Keratinocyte (primary cell): ENCODE measurements around the gene C21orf91. TPM values are rescaled to one million over a fixed set of nuclear protein-coding genes. Genes with fewer than 3 reads are reported as not detected.

Source experiments
- DNase-seq: peaks from one replicate; pipeline ENCODE4 v3.0.0-alpha.2; 2011; ENCODE audit warnings: low read depth, missing footprints, low spot score
- FAIRE-seq: peaks from 2 replicates; lab custom pipeline; 2011; peaks lifted over from hg19 to GRCh38; lab: Jason Lieb, UNC
- H2AFZ ChIP-seq: 2 replicates; pipeline ENCODE4 v1.6.0; 2012; ENCODE audit warnings: low read length, control low read depth, inconsistent platforms; ENCODE audit not compliant: control insufficient read depth
- H3K27ac ChIP-seq: 2 replicates; pipeline ENCODE4 v1.5.1; 2011; ENCODE audit warnings: low read length; ENCODE audit not compliant: control insufficient read depth, insufficient read depth
- H3K27me3 ChIP-seq: 3 replicates; pipeline ENCODE4 v1.6.0; 2011; ENCODE audit warnings: low read length; ENCODE audit not compliant: control insufficient read depth, insufficient read depth; ENCODE audit errors: extremely low read depth
- H3K36me3 ChIP-seq, 2 experiments: 2 replicates in 1 of 2; 3 replicates in 1 of 2; pipeline ENCODE4 v1.5.1; 2011; ENCODE audit warnings: low read length in 2 of 2, mild to moderate bottlenecking in 1 of 2; ENCODE audit not compliant: control insufficient read depth in 2 of 2, insufficient read depth in 2 of 2; ENCODE audit errors: extremely low read depth in 1 of 2
- H3K4me1 ChIP-seq: 3 replicates; pipeline ENCODE4 v1.5.1; 2011; ENCODE audit warnings: low read length; ENCODE audit not compliant: control insufficient read depth, insufficient read depth; ENCODE audit errors: extremely low read depth
- H3K4me2 ChIP-seq: 3 replicates; pipeline ENCODE4 v1.6.0; 2011; ENCODE audit warnings: low read depth, low read length; ENCODE audit not compliant: control insufficient read depth, insufficient read depth; ENCODE audit errors: extremely low read depth
- H3K4me3 ChIP-seq, 3 experiments: fragments of 200-600 bp in 1 of 3; sonication (generic) in 1 of 3; 2 replicates in 2 of 3; 3 replicates in 1 of 3; pipeline ENCODE4 v1.5.1; 2011 to 2016; ENCODE audit warnings: low read length in 3 of 3, mild to moderate bottlenecking in 3 of 3, control low read depth in 2 of 3, inconsistent platforms in 1 of 3, low read depth in 1 of 3, mixed read lengths in 1 of 3, mixed run types in 1 of 3, moderate library complexity in 1 of 3; ENCODE audit not compliant: control insufficient read depth in 2 of 3, insufficient read depth in 2 of 3; ENCODE audit errors: extremely low read depth in 1 of 3
- H3K79me2 ChIP-seq: 2 replicates; pipeline ENCODE4 v1.6.0; 2012; ENCODE audit warnings: low read length; ENCODE audit not compliant: control insufficient read depth, insufficient read depth
- H3K9ac ChIP-seq: 3 replicates; pipeline ENCODE4 v1.6.0; 2011; ENCODE audit warnings: low read length; ENCODE audit not compliant: control insufficient read depth, insufficient read depth; ENCODE audit errors: extremely low read depth
- H3K9me1 ChIP-seq: 3 replicates; pipeline ENCODE4 v1.6.0; 2011; ENCODE audit warnings: low read length; ENCODE audit not compliant: control insufficient read depth, insufficient read depth; ENCODE audit errors: extremely low read depth
- H3K9me3 ChIP-seq: 2 replicates; pipeline ENCODE4 v1.5.1; 2012; ENCODE audit warnings: low read depth, low read length; ENCODE audit not compliant: control insufficient read depth
- H4K20me1 ChIP-seq: 3 replicates; pipeline ENCODE4 v1.6.0; 2011; ENCODE audit warnings: low read length; ENCODE audit not compliant: control insufficient read depth, insufficient read depth; ENCODE audit errors: extremely low read depth
- CTCF ChIP-seq, 3 experiments: IDR thresholded peaks in 1 of 3; conservative IDR thresholded peaks in 1 of 3; optimal IDR thresholded peaks in 1 of 3; 2 replicates in 2 of 3; 3 replicates in 1 of 3; pipeline versions ENCODE3 to v1.5.1; 2011; ENCODE audit warnings: low read length in 3 of 3, mild to moderate bottlenecking in 3 of 3, moderate library complexity in 2 of 3, control low read depth in 1 of 3, inconsistent platforms in 1 of 3; ENCODE audit not compliant: insufficient read depth in 2 of 3; ENCODE audit errors: extremely low read depth in 1 of 3
- EZH2 ChIP-seq: IDR thresholded peaks from one replicate; pipeline ENCODE4 v1.6.1; 2012; ENCODE audit warnings: inconsistent platforms, mild to moderate bottlenecking, low read length, moderate library complexity
- dilution Hi-C: fragments of 300-500 bp; cut with MboI; formaldehyde crosslinking; loops from one replicate; pipeline ENCODE4 v1.7.0; 2020; ENCODE audit warnings: low sequenced_read_pairs; ENCODE audit not compliant: extremely low pct_ligation_motif_present
- polyA plus RNA-seq, 5 experiments: library from polyadenylated mRNA; depleted of rRNA in 3 of 5; stranded (reverse) in 3 of 5; stranded (forward) in 1 of 5; unstranded in 1 of 5; fragments of >200 nt; gene quantifications; 1 replicate in 1 of 5; 2 replicates in 3 of 5; 3 replicates in 1 of 5; pipeline versions ENCODE4 v1.2.1 to v1.2.3, GENCODE V29; 2011 to 2012; ENCODE audit warnings: missing spikeins in 2 of 5, low read depth in 1 of 5, low replicate concordance in 1 of 5

The C21orf91 gene
- polyA plus RNA-seq, 1 donor (not counting 4 experiments of a cell fraction or from before 2014, with no cell fraction given) = 28.2 TPM

DNA sequence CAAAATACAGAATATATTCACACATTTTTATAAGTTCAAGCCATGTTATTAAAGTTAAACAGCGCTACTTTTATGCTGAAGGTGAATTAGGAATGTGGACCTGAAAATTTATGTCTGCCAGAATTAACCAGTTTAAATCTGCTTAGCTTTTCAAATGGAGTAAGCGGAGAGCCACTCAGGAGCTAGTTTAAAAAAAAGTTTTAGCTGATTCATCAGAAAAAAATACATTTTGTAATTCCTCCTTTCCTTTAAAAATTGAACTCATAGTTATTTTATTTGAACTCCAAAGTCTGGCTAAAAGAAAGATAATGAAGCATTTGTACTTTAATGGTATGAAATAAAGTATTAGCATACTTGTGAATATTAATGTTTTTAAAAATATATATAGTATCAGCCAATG lies 21.2 kb downstream of the C21orf91 start:
- H3K4me1 ChIP-seq = peaks cover 7% of the 10 kb centered on the region
- H2AFZ ChIP-seq = no peak overlapping the region
- TF ChIP-seq CTCF (optimal IDR thresholded peaks at IDR 0.05 in 1 of 3, IDR thresholded peaks at IDR 0.05 in 1 of 3, conservative IDR thresholded peaks at IDR 0.05 in 1 of 3; ENCODE audit: extremely low read depth in 1 of 3, insufficient read depth in 2 of 3, low read length in 3 of 3) (no peak), EZH2 (no peak)
- peaks cover 20% of the 10 kb centered on the region for H3K79me2 ChIP-seq
- dilution Hi-C loops = no loop called here
- H3K27me3 ChIP-seq = no peaks in the 10 kb centered on the region
- no peak overlapping the region for H3K27ac ChIP-seq
- no peak for DNase-seq
- no peak overlapping the region for H3K4me3 ChIP-seq
- H3K9me1 ChIP-seq = no peaks in the 10 kb centered on the region
- no peak overlapping the region for H3K4me2 ChIP-seq
- H3K36me3 ChIP-seq = peaks cover 9 to 10% of the 10 kb centered on the region in 2 experiments
- FAIRE-seq = no peak
- H4K20me1 ChIP-seq = no peaks in the 10 kb centered on the region
- no peaks in the 10 kb centered on the region for H3K9me3 ChIP-seq
- no peak overlapping the region for H3K9ac ChIP-seq

- no peaks in the 10 kb centered on the region for H4K20me1 ChIP-seq
- H3K4me2 ChIP-seq = no peak overlapping the region
- TF ChIP-seq CTCF (optimal IDR thresholded peaks at IDR 0.05 in 1 of 3, IDR thresholded peaks at IDR 0.05 in 1 of 3, conservative IDR thresholded peaks at IDR 0.05 in 1 of 3; ENCODE audit: extremely low read depth in 1 of 3, insufficient read depth in 2 of 3, low read length in 3 of 3) = no peak
- TF ChIP-seq EZH2 = no peak
- H3K36me3 ChIP-seq = peaks cover 9 to 10% of the 10 kb centered on the region in 2 experiments
- DNase-seq (no peak), FAIRE-seq (no peak)
- H3K9me3 ChIP-seq = no peaks in the 10 kb centered on the region
- H3K27me3 ChIP-seq = no peaks in the 10 kb centered on the region
- H3K9me1 ChIP-seq = no peaks in the 10 kb centered on the region
- no peak overlapping the region for H3K4me3 ChIP-seq
- no peak overlapping the region for H3K27ac ChIP-seq
- H3K79me2 ChIP-seq = peaks cover 15% of the 10 kb centered on the region
- peaks cover 4% of the 10 kb centered on the region for H3K4me1 ChIP-seq
- no peak overlapping the region for H2AFZ ChIP-seq
- H3K9ac ChIP-seq = no peak overlapping the region
- dilution Hi-C loops = no loop called here
These were observed 22.7 kb downstream of the C21orf91 start for GRCh38 chr21:17796503-17796902.
